ENCODE results near the gene FAM131B.

The FAM131B gene

GRCh38 chr7:143337216-143337615, 25.3 kb downstream of the FAM131B start:
- H3K4me3 ChIP-seq (ENCODE audit: low read depth, low read length), result no peak overlapping the region
- TF ChIP-seq, protein P1, sequence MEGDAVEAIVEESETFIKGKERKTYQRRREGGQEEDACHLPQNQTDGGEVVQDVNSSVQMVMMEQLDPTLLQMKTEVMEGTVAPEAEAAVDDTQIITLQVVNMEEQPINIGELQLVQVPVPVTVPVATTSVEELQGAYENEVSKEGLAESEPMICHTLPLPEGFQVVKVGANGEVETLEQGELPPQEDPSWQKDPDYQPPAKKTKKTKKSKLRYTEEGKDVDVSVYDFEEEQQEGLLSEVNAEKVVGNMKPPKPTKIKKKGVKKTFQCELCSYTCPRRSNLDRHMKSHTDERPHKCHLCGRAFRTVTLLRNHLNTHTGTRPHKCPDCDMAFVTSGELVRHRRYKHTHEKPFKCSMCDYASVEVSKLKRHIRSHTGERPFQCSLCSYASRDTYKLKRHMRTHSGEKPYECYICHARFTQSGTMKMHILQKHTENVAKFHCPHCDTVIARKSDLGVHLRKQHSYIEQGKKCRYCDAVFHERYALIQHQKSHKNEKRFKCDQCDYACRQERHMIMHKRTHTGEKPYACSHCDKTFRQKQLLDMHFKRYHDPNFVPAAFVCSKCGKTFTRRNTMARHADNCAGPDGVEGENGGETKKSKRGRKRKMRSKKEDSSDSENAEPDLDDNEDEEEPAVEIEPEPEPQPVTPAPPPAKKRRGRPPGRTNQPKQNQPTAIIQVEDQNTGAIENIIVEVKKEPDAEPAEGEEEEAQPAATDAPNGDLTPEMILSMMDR (IDR thresholded peaks at IDR 0.05; ENCODE audit: low read depth, low read length), result no peak
- TF ChIP-seq, protein P2, sequence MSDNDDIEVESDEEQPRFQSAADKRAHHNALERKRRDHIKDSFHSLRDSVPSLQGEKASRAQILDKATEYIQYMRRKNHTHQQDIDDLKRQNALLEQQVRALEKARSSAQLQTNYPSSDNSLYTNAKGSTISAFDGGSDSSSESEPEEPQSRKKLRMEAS (IDR thresholded peaks at IDR 0.05; ENCODE audit: low read depth, low read length), result no peak
- TF ChIP-seq POLR2A (IDR thresholded peaks at IDR 0.05; ENCODE audit: extremely low read depth, insufficient read length) (no peak), MYC (IDR thresholded peaks at IDR 0.05; ENCODE audit: low read depth, low read length) (no peak)
- no peak for DNase-seq (ENCODE audit: low read depth)

DNA sequence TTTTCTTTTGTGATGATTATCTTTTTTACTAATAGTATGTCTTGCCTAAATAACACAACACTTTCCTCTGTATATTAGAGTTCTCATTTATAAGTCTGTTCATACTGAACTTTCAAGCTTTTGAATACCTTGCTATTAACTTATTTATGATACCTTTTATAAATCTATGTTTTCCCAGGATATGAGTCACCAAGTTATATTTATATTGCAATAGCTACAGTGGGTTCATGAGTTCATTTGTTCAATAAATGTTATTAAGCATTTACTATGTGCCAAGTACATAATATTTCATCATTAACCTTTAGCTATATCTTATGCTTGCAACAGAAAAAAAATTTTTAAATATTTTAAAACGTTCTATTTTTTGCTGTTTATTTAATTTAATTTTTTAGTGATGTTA, 28.3 kb downstream of the FAM131B start:
- no peak overlapping the region for H3K4me3 ChIP-seq (ENCODE audit: low read depth, low read length)
- no peak for DNase-seq (ENCODE audit: low read depth)
- TF ChIP-seq, protein P1 (IDR thresholded peaks at IDR 0.05; ENCODE audit: low read depth, low read length), result no peak
- TF ChIP-seq POLR2A (IDR thresholded peaks at IDR 0.05; ENCODE audit: extremely low read depth, insufficient read length) (no peak), MYC (IDR thresholded peaks at IDR 0.05; ENCODE audit: low read depth, low read length) (no peak)

GRCh38 chr7:143331179-143331801, 31.2 kb downstream of the FAM131B start:
- TF ChIP-seq, protein P2 (IDR thresholded peaks at IDR 0.05; ENCODE audit: low read depth, low read length), result no peak
- TF ChIP-seq MYC (IDR thresholded peaks at IDR 0.05; ENCODE audit: low read depth, low read length) (no peak), POLR2A (IDR thresholded peaks at IDR 0.05; ENCODE audit: extremely low read depth, insufficient read length) (no peak)
- TF ChIP-seq, protein P1 (IDR thresholded peaks at IDR 0.05; ENCODE audit: low read depth, low read length), result no peak
- DNase-seq (ENCODE audit: low read depth), result peak; percentile 90

GRCh38 chr7:143329471-143330170, 32.9 kb downstream of the FAM131B start:
- no peak overlapping the region for H3K4me3 ChIP-seq (ENCODE audit: low read depth, low read length)
- DNase-seq (ENCODE audit: low read depth), result peak; percentile 33
- TF ChIP-seq, protein P2 (IDR thresholded peaks at IDR 0.05; ENCODE audit: low read depth, low read length), result no peak
- TF ChIP-seq MYC (IDR thresholded peaks at IDR 0.05; ENCODE audit: low read depth, low read length), result no peak
- TF ChIP-seq, protein P1 (IDR thresholded peaks at IDR 0.05; ENCODE audit: low read depth, low read length), result peak; percentile 27

More at GRCh38 chr7:143331179-143331801, 31.2 kb downstream of the FAM131B start:
- no peak overlapping the region for H3K4me3 ChIP-seq (ENCODE audit: low read depth, low read length)

DNA sequence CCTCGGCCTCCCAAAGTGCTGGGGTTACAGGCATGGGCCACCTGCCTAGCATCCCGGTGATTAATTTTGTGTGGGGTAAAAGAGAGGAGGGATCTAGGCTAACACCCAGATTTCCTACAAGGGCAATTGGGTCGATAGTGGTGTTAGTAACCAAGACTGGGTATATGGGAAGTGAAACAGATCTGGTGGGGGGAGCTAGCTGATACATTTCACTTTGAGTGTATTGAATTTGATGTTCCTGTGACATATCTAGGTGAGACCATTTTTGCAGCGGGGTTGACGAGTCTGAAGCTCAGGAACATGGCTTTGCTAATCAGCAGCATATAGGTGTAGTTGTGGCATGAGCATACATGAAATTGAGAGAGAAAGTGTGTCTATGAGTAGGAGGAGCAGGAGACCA, 34.6 kb downstream of the FAM131B start:
- TF ChIP-seq, protein P2 (IDR thresholded peaks at IDR 0.05; ENCODE audit: low read depth, low read length), result no peak
- TF ChIP-seq MYC (IDR thresholded peaks at IDR 0.05; ENCODE audit: low read depth, low read length), result no peak
- no peak overlapping the region for H3K4me3 ChIP-seq (ENCODE audit: low read depth, low read length)
- no peak for DNase-seq (ENCODE audit: low read depth)

DNA sequence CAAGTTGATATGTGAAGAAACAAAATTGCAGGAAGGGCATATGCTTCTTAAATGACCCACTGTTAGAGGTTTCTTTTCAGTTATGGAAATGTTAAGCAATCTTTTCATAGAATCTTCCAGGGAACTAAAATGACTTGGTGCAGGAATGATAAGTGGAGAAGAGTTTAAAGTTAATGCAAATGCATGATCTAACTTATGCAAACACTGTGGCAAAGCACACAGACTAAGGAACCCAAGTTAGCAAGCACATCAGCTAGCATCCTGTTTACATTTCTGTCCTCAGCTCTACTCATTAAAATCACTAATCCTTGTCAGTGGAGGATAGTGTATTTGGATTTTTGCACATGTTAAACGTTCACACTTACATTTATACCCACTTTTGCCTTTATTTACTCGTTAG, 37.3 kb downstream of the FAM131B start:
- no peak overlapping the region for H3K4me3 ChIP-seq (ENCODE audit: low read depth, low read length)
- DNase-seq (ENCODE audit: low read depth), result no peak
- TF ChIP-seq, protein P2 (IDR thresholded peaks at IDR 0.05; ENCODE audit: low read depth, low read length), result no peak
- no peak for TF ChIP-seq MYC (IDR thresholded peaks at IDR 0.05; ENCODE audit: low read depth, low read length)
- no peak for TF ChIP-seq POLR2A (IDR thresholded peaks at IDR 0.05; ENCODE audit: extremely low read depth, insufficient read length)
- TF ChIP-seq, protein P1 (IDR thresholded peaks at IDR 0.05; ENCODE audit: low read depth, low read length), result no peak
